ENCODE results near the gene DIPK1C.
A peak's percentile ranks its signal among the peaks of the same experiment; 100 is the strongest.
"Not testable (repeated sequence)": the region's sequence is repeated elsewhere in the genome, so short reads cannot be mapped to it uniquely, and the experiment has no call there.

The DIPK1C gene

DNA sequence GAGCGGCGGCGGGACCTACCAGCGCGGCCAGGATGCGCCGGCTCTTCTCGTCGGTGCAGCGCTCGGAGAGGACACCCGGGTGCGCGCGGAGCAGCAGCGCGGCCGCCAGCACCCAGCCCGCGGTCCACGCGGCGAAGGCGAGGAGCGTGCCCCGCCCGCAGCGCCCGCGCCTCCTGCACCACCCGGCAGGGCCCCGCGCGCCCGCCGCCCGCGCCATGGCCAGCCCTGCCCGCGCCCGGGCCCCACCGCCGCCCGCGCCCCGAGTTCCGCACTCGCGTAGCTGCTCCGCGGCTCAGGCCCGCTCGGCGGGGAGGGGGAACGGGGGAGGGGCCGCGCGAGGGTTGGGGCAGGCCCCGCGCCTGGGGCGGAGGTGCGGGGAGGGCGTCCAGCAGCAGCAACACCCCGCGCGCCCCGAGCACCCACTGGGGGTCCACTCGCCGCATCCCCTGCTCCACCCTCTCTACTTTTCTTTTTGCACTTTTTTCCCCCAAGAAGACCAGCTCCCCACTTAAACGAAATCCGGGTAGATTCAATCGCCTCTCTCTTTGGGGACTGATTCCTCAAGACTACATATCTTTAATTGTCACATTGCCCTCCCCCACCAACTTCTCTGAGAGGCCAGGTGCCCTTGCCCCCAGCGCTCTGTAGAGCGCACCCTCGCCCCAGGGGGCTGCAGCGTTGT is at the start of gene DIPK1C:
DIPK1C (minus strand) TSS at position 266 of the 682 bp plus-strand sequence; CDS start at position 217, 49 bp downstream.
- DNase-seq, result no peak

DNA sequence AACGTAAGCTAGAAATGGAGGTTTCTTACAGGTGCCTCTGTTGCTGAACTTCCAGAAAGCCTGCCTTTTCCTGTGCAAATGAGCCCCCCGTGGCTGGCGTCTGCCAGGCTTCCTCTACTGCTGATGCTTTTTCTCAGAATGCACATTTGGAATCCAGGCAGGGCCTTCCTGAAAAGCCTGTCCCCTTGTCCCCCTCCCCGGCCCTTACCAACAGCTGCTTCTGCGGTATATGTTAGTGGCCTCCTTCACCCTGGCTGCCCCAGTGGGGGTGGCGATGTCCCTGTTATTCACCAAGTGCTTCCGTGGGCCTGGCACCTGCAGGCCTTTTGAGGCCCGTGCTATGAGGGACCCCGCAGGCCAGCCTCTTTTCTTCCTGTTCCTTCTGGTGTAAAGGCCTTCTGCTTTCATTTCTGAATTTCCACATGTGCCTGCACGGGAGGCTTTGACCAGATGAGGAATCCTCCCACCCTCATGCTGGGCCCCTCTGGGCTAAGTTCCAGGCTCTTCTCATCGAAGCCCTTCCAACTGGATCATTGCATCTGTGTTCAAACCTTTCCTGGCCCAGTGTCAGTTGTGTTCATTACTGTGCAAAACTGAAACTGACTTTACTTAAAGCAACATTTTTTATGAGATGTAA is 49.5 kb upstream of the DIPK1C start:
- DNase-seq, result no peak

DNA sequence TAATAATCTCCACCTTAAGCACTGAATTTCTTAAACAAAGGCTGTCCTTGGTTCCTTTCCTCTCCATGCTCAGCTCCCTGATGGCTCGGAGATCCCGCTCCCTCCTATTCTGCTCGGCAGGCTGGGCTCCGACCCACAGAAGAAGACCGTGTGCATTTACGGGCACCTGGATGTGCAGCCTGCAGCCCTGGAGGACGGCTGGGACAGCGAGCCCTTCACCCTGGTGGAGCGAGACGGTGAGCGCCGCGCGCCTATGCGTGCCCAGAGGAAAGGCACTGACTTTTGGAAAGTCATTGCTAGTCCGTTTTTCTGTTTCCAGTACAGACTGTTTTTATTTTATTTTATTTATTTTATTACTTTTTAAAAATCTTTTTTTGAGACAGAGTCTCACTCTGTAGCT is 48.7 kb upstream of the DIPK1C start:
- DNase-seq, result no peak

DNA sequence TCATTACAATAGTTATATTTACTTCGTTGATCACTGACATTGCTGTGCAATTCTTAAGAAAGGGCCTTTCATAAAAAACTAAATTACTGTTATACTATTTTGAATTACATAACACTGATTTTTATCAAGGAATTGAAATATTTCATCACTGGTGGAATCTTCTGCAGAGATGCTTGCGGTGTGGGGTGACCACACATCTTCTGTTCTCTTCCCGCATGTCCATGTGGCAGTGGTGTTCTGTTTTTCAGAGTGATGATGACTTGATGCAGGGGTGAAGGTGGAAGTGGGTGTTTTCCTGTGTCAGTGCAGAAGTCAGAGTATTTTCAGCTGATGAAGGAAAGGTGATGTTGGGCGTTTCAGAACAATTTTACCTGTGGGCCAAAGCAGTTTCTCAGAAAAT is 46.0 kb upstream of the DIPK1C start:
- DNase-seq, result no peak

DNA sequence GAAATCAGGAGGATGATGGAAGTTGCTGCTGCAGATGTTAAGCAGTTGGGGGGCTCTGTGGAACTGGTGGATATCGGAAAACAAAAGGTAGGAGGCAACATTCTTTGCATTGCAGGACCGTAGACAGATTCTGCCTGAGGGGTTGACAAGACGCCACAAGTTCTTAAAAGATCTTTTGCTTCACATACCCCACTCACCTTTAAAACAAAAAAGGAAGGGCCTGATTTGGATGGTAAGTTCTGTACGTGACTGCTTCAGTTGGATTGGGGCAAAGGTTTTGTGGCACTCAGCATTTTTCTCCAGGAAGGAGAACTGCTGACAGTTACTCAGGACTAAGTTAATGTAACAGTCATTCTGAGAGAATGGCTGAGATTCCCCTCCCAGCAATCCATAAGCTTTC is 44.3 kb upstream of the DIPK1C start:
- no peak for DNase-seq

DNA sequence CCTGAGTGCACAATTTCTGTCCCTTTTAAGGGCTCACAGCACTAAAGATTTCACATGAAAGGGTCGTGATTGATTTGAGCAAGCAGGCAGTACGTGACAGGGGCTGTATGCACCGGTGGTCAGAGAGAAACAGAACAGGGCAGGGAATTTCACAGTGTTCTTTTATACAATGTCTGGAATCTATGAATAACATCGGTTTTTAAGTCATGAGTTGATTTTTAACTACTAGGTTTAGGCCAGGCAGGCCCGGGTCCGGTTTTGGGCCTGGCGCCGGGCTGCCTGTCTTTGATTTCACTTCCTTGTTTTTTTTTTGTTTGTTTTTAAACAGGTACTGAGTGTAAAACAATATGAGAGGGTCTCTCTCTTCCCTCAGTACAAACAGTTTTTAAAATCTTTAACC is 43.7 kb upstream of the DIPK1C start:
- not testable (repeated sequence) for DNase-seq

DNA sequence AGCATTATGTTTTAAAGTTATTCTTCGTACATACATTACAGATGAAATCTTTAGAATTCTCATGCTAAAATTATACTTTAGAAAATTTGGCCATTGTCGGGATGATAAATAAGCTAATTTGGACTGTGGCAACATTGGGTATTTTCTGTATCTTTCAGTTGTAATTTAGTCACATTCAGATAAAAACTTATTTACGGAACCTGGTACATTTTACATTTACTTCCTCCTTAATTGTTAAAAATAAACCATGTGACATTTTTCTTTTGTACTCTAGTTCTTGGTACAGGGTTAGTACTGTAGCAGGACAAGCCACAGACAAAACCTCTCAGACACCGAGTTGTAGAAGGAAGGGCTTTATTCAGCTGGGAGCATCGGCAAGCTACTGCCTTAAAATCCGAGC is 43.3 kb upstream of the DIPK1C start:
- no peak for DNase-seq

DNA sequence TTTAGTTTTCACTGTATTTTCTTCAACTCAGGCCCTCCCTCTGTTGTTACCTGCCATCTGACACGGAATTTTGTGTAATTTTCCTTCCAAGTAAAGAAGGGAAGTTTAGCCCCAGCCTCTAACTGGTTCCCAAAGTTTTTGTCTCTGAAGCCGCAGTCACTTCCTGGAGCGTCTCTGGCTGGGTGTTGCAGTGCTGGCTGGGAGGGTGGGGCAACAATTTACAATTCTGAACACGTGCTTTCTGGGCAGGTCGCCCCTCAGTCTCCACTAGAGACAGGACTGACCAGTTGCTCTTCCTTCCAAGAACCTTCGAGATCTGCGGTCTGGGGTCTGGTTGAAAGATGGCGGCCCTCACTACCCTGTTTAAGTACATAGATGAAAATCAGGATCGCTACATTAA is 42.5 kb upstream of the DIPK1C start:
- peak; percentile 67 for DNase-seq

DNA sequence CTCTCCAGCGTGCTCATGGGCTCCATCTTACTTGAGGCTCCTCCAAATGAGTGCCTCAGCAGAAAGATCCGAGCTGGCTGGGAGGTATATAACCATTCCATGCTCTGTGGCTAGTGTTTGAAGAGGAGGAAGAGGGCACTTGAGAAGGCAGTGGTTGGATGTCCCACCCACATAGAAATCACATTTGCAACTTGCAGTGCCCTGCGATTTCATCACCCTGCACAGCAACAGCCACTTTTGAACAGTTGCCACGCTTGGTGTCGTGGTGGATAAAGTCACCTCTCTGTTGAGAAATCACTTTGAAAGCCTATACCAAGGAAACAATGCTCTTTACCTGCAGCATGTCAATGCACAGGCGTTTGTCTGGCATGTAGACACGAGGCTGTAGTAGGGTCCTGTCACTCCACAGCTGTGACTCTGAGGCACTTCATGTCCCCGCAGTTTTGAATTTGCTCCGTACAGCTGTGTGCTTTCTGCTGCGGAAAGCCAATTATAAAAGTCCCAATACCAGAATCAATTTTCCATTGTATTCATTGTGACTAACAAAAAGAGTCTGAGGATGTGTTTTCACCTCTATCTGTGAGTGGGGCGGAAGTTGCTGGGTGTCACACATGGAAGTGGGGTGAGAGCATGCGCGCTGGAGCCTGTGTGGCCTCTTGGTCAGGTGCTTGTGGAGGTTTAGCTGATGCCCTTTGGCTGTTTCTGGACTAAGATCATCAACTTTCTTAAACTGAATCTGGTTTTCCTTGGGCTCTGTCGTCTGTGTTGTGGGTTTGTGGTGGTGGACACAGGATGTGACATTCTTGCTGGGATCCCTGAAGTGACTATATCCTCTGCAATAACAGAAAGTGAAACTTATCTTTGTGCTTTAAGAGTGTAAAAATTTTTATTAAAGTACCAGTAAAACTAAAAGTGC is 41.9 kb upstream of the DIPK1C start:
- peak in 1 of 2 experiments; percentile 53 for DNase-seq

DNA sequence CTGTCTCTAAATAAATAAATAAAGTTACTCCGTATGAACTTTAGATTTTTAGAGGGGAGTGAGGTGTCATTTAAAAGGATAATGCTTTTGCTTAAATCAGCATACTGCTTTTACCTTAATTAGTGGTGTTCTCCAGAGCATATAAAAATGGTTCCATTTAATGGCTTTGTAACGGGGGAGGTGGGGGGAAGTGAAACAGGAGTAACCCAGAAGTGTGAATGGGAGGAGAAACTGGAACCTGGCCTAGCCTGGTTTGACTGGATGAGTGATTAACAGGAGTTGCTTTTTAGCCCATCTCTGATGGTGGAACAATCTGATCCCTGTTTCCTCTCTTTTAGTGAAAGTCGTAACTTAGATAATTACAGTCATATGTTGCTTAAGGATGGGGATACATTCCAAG is 40.7 kb upstream of the DIPK1C start:
- DNase-seq, result no peak

DNA sequence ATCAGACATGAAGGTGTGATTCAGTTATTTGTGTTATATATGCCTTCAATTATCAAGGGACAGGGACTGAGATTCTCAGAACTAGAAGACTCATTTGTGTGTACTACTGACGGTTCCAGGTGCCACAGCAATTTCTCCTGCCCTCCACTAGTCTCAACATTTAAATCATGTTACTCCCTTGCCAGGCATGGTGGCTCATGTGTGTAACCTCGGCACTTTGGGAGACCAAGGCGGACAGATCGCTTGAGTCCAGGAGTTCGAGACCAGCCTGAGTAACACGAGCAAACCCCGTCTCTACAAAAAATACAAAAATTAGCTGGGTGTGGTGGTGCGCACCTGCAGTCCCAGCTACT is 40.2 kb upstream of the DIPK1C start:
- no peak for DNase-seq

DNA sequence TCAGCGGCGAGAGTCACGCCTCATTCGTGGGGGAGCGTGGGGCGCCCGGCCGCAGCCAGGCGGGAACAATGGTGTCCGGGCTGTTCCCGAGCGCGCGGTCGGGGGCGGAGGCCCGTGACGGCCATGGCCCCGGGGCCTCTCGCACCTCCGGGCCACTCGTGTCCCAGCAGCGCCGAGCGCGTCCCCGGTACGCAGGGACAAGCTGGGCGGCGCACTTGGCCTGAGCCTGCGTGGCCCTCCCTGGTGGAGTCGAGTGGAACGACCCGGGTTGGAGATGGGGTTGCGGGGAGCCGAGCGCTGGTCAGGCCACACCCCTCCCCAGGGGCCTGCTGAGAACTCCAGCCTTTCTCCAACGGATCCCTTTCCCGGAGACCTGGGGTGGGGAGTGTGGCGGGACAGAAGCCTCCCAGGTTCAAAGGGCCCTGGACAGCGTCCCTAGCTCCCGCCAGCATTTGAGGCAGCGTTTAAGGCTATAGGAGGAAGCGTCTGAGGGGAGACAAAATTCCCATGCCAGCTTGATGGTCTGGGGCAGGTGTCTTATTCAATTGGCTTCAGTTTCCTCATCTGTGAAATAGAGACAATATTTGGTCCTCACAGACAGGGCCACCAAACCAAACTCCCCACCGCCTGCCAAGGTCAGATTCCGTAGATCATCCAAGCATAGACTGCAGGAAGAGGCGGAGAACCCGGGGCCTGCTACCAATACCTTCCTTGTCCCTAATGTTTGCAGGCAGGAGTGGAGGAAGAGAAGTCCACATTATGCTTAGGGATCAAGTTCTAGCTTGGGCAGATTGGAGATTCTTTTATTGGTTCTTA is 39.6 kb upstream of the DIPK1C start:
- peak; percentile 34 to 76 for DNase-seq

DNA sequence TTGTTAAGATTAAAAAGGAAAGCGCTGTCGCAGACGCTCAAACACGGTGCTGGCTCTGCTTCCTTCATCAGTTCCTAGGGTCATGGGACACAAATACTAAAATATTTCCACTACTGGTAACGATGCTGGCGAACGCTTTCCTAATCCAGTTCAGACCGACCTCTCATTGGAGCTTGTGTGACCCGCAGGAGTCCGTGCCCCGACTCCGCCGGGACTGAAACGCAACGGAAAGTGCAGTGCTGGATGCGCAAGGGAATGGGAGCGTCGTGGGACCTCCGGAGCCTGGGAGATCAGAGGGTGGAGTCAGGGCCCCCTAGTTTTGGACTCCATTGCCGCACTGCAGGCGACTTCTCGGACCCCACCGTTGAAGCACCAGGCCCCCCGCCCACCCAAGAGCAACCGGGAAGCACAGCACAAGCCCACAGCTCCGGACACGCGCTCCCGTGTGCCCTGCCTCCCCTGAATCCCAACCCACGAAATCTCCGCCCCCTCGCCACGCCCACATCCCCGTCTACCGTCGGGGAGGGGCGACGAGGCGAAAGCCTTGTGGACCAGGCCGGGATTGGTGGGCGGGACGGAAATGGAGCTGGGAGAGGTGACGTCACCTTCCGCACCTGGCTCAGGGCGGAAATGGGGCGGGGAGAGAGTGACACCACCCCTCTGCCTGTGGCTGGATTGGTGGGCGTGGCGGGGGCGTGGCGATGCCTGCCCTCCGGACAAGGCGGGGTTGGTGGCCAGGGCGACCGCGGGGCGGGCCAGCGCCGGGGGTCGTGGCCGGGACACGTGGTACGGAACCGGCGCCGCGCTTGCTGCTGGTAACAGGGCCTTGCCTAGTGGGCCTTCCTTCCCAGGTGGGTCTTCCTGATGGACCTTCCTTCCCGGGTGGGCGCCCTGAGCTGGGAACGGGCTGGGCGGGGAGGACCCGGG is 38.7 kb upstream of the DIPK1C start, which contains the start of gene CNDP2:
CNDP2 (plus strand) TSS at position 783 of the 927 bp plus-strand sequence. CDS start 3,611 bp downstream, outside the sequence.
- DNase-seq, result peak; percentile 97 to 98

DNA sequence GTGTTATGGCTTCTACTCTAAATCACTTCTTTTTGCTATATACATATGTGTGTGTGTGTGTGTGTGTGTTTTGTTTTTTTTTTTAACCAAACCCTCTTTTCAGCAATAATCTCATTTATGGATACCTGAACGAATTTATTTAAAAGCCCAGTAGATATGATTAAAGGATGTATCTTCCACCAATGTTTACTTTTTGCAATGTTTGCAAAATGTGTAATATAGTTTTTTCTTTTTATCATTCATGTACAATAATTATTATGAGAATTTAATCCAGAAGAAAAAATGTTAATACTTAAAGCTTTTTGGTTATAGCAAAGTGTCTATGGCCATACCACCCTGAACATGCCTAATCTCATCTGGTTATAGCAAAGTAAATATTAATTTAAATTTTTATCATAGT is 37.4 kb upstream of the DIPK1C start:
- no peak for DNase-seq

DNA sequence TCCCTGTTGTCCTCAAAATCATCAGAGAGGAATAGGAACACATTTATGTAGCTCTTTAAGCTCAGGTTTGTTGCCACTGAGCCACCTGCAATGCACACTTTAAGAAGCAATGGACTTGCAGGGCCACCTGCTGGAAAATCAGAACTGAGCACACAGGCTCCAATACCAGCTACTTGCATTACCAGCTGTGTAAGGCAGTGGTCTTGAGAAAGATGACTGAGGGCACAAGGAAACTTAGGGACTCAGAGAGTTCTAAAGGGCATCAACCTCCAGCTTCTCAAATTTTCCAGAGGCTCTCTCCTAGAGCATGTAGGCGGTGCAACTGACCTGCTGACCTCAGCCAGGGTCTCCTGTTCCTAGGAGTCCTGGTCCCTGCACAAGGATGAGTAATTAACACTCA is 36.6 kb upstream of the DIPK1C start:
- peak; percentile 18 to 66 for DNase-seq

DNA sequence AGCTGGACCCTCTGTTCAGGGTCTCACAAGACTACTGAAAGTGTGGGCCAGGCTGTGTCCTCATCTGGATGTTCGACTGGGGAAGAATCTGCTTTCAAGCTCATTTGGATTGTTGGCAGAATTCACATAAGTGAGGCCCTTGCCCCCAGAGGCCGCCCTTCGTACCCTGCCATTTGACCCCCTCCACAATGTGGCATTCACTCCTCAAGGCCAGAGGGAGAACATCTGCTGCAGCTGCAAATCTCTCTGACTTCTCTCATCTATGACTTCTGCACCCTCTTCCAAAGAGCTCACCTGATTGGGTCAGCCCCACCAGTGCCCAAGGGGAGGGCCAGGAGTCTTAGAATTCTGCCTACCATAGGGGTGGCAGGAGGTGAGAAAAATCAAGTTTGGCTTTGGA is 35.2 kb upstream of the DIPK1C start:
- DNase-seq, result no peak

DNA sequence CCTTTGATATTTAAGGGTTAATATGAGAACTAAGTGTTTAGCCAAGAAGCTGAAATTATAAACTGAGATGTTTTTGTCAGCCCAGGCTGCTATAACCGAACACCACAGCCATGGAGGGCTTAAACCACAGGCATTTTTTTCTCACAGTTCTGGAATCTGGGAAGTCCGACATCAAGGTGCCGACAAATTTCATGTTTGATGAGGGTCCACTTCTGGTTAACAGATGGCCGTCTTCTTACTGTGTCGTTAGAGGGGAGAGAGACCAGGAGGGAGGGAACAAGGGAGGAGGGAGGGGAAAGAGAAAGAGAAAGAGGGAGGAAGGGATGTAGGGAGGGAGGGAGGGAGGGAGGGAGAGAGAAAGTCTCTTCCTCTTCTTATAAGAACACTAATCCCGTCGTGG is 32.6 kb upstream of the DIPK1C start:
- no peak for DNase-seq

DNA sequence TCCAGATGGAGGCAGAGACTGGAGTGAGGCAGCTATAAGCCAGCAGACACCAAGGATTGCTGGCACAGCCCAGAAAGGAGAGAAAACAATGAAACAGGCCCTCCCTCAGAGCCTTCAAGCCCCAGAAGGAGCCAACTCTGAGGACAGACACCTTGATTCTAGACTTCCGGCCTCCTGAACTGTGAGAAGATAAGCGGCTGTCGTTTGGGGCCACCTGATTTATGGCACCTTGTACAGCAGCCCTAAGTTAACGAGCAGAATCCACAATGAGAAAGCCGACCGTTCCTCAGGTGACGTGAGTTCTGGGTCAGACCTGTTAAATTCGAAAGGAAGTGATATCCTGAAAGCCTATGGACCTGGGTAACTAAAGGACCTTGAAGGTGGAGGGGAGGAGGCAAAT is 31.8 kb upstream of the DIPK1C start:
- no peak for DNase-seq

DNA sequence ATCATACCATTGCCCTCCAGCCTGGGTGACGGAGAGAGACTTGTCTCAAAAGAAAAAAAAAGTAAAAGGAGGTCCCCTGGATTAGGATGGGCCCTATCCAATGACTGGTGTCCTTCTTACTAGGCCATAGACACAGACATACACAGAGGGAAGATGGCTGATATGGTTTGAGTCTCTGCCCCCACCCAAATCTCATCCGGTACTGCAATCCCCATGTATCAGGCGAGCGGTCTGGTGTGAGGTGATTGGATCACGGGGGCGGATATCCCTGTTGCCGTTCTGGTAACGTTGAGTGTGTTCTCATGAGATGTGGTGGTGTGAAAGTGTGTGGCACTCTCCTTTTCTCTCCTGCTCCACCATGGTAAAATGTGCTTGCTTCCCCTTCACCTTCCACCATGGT is 31.2 kb upstream of the DIPK1C start:
- DNase-seq, result no peak

DNA sequence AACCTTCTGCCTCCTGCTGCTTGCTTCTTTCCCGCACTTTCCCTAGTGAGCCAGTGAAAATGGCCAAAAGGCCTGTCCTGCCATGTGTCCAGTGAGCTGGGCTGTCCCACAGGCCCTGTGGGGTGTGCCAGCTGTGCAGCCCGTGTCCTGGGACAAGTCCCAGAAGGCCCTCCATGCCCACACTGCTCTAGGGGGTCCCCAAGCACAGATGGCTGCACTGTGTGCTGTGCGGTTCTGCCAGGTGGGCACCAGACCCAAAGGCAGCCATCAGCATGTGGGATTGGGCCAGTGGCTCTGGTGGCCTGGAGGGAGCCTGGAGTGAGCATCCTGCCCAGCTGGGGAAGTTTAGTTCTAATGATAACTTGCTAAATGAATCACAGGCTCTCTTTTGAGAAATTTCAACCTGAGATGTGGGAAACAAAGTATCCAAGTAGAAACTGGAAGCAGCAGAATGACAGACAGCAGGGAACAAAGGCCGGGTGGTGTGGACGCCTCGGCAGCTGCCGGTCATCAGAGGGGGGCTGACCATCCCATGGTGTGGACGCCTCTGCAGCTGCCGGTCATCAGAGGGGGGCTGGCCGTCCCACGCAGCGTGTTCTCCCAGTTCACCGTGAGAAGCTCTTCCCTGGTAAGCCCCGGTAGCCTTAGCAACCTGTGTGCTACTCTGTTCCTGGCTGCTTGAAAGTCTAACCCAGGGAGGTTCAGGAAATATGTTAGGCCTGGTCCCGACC is 29.2 kb upstream of the DIPK1C start:
- no peak for DNase-seq

DNA sequence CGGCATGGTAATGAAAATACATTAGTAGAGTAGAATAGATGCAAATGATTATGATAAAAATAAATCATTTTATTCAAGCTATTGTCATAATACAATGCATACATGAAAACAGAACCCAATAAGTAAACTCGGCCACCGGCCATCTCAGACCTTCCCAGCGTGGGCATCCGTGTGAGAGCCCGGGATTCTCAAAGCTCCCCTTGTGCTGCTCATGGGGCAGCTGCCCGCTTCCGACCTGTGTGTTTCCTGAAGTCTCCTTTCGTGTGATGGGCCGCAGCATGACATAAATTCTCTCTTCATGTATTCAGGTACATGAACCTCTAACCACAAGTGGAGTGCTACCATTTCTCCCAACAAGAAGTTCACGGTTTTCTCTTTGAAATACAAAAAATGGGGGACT is 25.6 kb upstream of the DIPK1C start:
- no peak for DNase-seq

Measured in SW 1271 (cell line).